ENCODE data around the gene HMGB1.

The HMGB1 gene

GRCh38 chr13:30429721-30430694 lies 35.7 kb downstream of the HMGB1 start:
- no peak for DNase-seq

- no peak for DNase-seq
Measured at GRCh38 chr13:30429235-30429634, 36.5 kb downstream of the HMGB1 start.

- DNase-seq = no peak
Measured at GRCh38 chr13:30423891-30424290, 41.8 kb downstream of the HMGB1 start.

- DNase-seq = peak; percentile 9 to 48 (median 18)
Measured at GRCh38 chr13:30422054-30422839, 43.5 kb downstream of the HMGB1 start, which contains the start of gene UBE2L5. Gene UBE2L5, plus strand, starts transcription at chr13:30422493. Its CDS starts 5,498 bp downstream, at chr13:30427991.

- DNase-seq = peak in 1 of 4 experiments; percentile 18
Measured at GRCh38 chr13:30421093-30422053, 44.4 kb downstream of the HMGB1 start.

GRCh38 chr13:30418717-30419459 lies 46.8 kb downstream of the HMGB1 start:
- no peak for DNase-seq

GRCh38 chr13:30418075-30418716 lies 47.5 kb downstream of the HMGB1 start:
- no peak for DNase-seq

- no peak for DNase-seq
Measured at GRCh38 chr13:30416471-30416870, 49.3 kb downstream of the HMGB1 start.

- DNase-seq = no peak
Measured at GRCh38 chr13:30415430-30416030, 50.2 kb downstream of the HMGB1 start.

GRCh38 chr13:30413842-30414241 lies 51.9 kb downstream of the HMGB1 start:
- no peak for DNase-seq

GRCh38 chr13:30412346-30412745 lies 53.4 kb downstream of the HMGB1 start:
- DNase-seq = no peak

- no peak for DNase-seq
Measured at GRCh38 chr13:30410705-30411125, 55.0 kb downstream of the HMGB1 start.

- no peak for DNase-seq
Measured at GRCh38 chr13:30409886-30410704, 55.6 kb downstream of the HMGB1 start.

- DNase-seq = peak; percentile 58 to 87 (median 83)
Measured at GRCh38 chr13:30408319-30409101, 57.2 kb downstream of the HMGB1 start.

GRCh38 chr13:30406779-30407416 lies 58.8 kb downstream of the HMGB1 start:
- no peak for DNase-seq

Data from activated naive CD4-positive, alpha-beta T cell (primary cell).